ENCODE measurements around the gene B9D1.
A peak's percentile ranks its signal among the peaks of the same experiment; 100 is the strongest.

B9D1 gene

DNA sequence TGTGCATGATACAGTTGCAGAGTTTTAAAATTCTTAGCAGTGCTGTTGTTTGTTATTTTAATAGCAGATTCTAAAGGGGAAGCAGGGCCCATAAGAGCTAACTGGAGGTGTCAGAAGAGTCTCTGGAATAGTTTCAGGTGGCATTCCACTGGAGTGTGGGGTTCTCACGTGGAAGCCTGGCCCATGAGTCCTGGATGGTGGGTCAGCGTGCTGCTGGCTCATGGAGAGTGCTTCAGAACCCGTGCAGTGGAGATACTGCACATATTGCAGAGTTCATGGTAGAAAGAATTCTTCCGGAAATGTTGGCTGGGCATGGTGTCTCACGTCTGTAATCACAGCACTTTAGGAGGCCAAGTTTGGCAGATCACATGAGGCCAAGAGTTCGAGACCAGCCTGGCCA lies 43.9 kb downstream of the B9D1 start:
- H3K4me1 ChIP-seq = peaks cover 15 to 33% (median 31%) of the 10 kb centered on the region in 10 experiments
- TF ChIP-seq Cebpa-rat (IDR thresholded peaks at IDR 0.05) = no peak

DNA sequence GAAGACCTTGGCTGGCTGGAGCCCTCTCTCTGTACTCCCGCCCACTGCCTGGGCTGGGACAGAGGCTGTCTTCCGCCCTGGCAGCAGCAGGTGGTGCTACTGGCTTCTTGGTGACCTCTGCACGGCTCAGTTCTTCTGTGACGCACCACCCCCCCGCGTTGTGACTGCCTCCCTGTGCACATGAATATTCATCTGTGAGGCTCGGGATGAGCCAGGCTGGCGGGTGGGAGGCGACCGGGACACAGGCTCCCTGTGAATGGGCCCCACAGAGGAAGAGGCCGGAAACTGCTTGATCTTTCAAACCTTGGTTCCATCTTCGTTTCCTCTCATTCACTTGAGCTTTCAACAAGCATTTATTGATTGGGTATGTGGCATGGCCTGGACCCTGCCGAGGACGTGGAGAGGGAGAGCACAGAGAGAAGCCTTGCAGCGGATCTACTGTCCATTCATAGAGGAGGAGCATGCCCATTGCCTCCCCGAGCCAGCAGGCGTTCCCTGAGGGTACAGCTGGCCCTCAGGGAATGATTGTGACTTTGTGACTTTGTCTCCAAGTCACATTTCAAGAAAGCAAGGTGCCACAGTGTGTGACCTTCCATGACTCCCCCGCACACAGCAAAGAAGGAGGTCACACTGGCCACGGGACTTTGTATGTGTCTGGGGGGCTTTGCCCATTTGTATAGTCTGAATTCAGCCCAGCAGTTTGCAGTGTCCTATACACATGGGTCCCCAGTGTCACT lies 45.0 kb downstream of the B9D1 start:
- no peak for TF ChIP-seq Cebpa-rat (IDR thresholded peaks at IDR 0.05)
- H3K27ac ChIP-seq = no peak overlapping the region
- peak overlapping the region; percentile 57 to 90 (median 72) for H3K4me2 ChIP-seq
- no peaks in the 10 kb centered on the region for H3K36me3 ChIP-seq
- H3K4me1 ChIP-seq = peaks cover 24 to 43% (median 39%) of the 10 kb centered on the region in 10 experiments
- 0 out of 22 replicates have a peak overlapping the region, but pooled peaks of 1 of the 11 experiments have one; percentile 24 for H3K9ac ChIP-seq
- H4K20me1 ChIP-seq = peaks cover 0 to 58% (median 5%) of the 10 kb centered on the region in 11 experiments; a peak in 8 of 22 replicates
- peaks cover 27 to 92% (median 39%) of the 10 kb centered on the region in 11 experiments; a peak in 21 of 22 replicates for H3K27me3 ChIP-seq
- no peaks in the 10 kb centered on the region for H3K9me3 ChIP-seq (replicated peaks in 1 of 11)
- H3K4me3 ChIP-seq = no peak overlapping the region

More for the DNA sequence above, 43.9 kb downstream of the B9D1 start:
- no peak overlapping the region for H3K4me3 ChIP-seq
- H3K9ac ChIP-seq = no peak overlapping the region
- peaks cover 17 to 92% (median 30%) of the 10 kb centered on the region in 11 experiments; a peak in 19 of 22 replicates for H3K27me3 ChIP-seq
- peaks cover 0 to 47% (median 5%) of the 10 kb centered on the region in 11 experiments; a peak in 7 of 22 replicates for H4K20me1 ChIP-seq
- no peaks in the 10 kb centered on the region for H3K9me3 ChIP-seq (replicated peaks in 1 of 11)
- H3K27ac ChIP-seq = no peak overlapping the region
- no peak overlapping the region for H3K4me2 ChIP-seq
- H3K36me3 ChIP-seq = no peaks in the 10 kb centered on the region

DNA sequence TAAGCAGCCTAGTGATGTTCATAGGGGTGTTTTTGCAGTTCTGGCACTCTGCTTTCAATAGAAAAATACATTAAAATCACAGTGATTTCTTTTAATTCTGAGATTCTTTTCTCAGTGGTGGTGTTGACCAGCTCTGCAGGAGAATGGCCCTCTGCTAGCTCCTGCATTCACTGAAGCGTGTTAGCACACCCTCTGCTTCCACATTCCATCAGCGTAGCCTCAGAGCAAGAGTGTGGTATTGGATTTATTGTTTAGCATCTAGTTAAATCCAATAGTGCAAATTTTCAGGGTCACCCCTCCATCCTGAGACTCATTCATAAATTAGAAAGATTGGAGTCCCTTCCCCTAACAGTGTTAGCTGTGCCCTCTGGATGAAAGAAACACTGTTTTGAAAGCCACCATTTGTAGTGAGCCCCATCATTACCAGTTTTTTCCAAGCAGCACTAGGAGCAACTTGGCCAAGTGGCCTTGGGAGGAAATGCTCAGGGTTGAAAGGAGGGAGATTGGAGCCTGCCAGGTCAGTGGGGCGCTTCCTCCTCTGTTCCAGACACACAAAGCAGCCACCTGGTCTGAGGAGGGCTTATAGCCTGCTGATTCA lies 45.7 kb downstream of the B9D1 start:
- Histone ChIP-seq H3K27ac (no peak overlapping the region), H3K27me3 (peaks cover 30 to 91% (median 46%) of the 10 kb centered on the region in 11 experiments; a peak in 21 of 22 replicates), H4K20me1 (peaks cover 0 to 61% (median 5%) of the 10 kb centered on the region in 11 experiments; a peak in 8 of 22 replicates), H3K4me3 (no peak overlapping the region), H3K36me3 (no peaks in the 10 kb centered on the region), H3K9me3 (replicated peaks in 1 of 11) (no peaks in the 10 kb centered on the region), H3K4me2 (peak overlapping the region; percentile 57 to 90 (median 72)), H3K9ac (no peak overlapping the region), H3K4me1 (peaks cover 31 to 49% (median 46%) of the 10 kb centered on the region in 10 experiments)
- no peak for TF ChIP-seq Cebpa-rat (IDR thresholded peaks at IDR 0.05)

- Histone ChIP-seq H3K4me1 (peaks cover 49 to 66% (median 62%) of the 10 kb centered on the region in 10 experiments), H3K9ac (no peak overlapping the region), H3K4me2 (peak overlapping the region in 8 of 11 experiments; percentile 58 to 85 (median 68); a peak in 14 of 22 replicates), H3K9me3 (replicated peaks in 1 of 11) (no peaks in the 10 kb centered on the region), H3K4me3 (no peak overlapping the region), H3K27ac (no peak overlapping the region), H3K27me3 (peaks cover 38 to 85% (median 52%) of the 10 kb centered on the region in 11 experiments), H3K36me3 (no peaks in the 10 kb centered on the region), H4K20me1 (peaks cover 0 to 48% (median 4%) of the 10 kb centered on the region in 11 experiments; a peak in 7 of 22 replicates)
- no peak for TF ChIP-seq Cebpa-rat (IDR thresholded peaks at IDR 0.05)
These were observed 47.4 kb downstream of the B9D1 start for GRCh38 chr17:19315104-19315503.

DNA sequence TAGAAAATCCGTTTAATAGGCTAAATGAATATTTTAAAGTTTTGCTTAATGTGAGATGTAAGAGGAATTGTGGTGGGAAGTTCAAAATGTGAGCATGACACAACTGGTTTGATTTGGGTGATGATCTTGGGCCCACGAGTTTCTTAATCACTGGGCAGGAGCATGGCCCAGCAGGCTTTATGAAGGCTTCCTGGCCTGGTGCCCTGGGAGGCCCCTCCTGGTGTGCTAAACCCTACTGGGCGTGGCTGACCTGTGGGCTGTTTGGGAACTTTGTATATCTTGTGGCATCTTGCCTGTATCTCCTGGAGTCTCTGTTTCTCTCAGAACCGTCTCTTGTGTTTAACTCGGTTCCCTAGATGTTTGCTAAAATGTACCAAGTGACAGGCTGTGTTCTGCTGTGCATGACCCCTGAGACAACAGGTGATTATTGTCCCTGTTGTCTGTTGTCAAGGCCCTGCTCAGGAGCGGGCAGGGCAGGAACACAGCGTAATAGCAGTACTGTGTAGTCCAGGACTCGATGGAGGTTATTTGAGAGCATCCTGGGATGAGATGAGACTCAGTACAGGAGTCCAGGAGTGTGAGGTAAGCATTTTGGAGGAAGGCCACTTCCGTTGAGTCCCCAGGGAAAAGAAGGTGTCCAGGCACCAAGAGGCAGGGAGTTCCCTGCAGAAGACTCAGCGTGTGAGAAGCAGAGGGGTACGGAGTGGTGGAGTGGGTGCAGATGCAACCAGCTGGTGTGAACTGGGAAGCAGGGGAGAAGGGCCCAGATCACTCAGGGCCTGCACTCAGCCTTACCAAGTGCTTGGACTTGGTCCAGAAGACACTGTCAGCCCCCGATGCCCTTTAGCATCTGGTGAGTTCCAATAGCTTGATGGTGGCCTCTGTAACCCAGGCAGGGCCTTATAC lies 48.5 kb downstream of the B9D1 start:
- Histone ChIP-seq H4K20me1 (peaks cover 0 to 47% (median 5%) of the 10 kb centered on the region in 11 experiments; a peak in 8 of 22 replicates), H3K36me3 (no peaks in the 10 kb centered on the region), H3K9ac (peak overlapping the region in 2 of 11 experiments; percentile 23 to 26; a peak in 3 of 22 replicates), H3K4me1 (peaks cover 50 to 74% (median 69%) of the 10 kb centered on the region in 10 experiments), H3K4me3 (no peak overlapping the region), H3K4me2 (peak overlapping the region; percentile 5 to 85 (median 62); a peak in 18 of 22 replicates), H3K27me3 (peaks cover 49 to 91% (median 63%) of the 10 kb centered on the region in 11 experiments), H3K9me3 (replicated peaks in 1 of 11) (no peaks in the 10 kb centered on the region), H3K27ac (no peak overlapping the region)
- no peak for TF ChIP-seq Cebpa-rat (IDR thresholded peaks at IDR 0.05)

- H3K9me3 ChIP-seq (replicated peaks in 1 of 11) = no peaks in the 10 kb centered on the region
- H3K36me3 ChIP-seq = no peaks in the 10 kb centered on the region
- TF ChIP-seq Cebpa-rat (IDR thresholded peaks at IDR 0.05) = no peak
- H3K27me3 ChIP-seq = peaks cover 56 to 96% (median 71%) of the 10 kb centered on the region in 11 experiments
- H4K20me1 ChIP-seq = peaks cover 0 to 52% (median 5%) of the 10 kb centered on the region in 11 experiments; a peak in 8 of 22 replicates
- peak overlapping the region in 1 of 11 experiments; percentile 32; a peak in 2 of 22 replicates for H3K27ac ChIP-seq
- H3K9ac ChIP-seq = no peak overlapping the region
- peaks cover 53 to 82% (median 75%) of the 10 kb centered on the region in 10 experiments for H3K4me1 ChIP-seq
- peak overlapping the region in 10 of 11 experiments; percentile 5 to 85 (median 70); a peak in 15 of 22 replicates for H3K4me2 ChIP-seq
- no peak overlapping the region for H3K4me3 ChIP-seq
These were observed 49.3 kb downstream of the B9D1 start for GRCh38 chr17:19313066-19313745.

GRCh38 chr17:19312406-19312805 lies 50.1 kb downstream of the B9D1 start:
- no peak for TF ChIP-seq Cebpa-rat (IDR thresholded peaks at IDR 0.05)

More at GRCh38 chr17:19312406-19312805, 50.1 kb downstream of the B9D1 start:
- H3K4me1 ChIP-seq = peaks cover 57 to 83% (median 78%) of the 10 kb centered on the region in 10 experiments
- no peak overlapping the region for H3K9ac ChIP-seq
- H3K4me2 ChIP-seq = peak overlapping the region; percentile 31 to 85 (median 69)
- peaks cover 0 to 52% (median 5%) of the 10 kb centered on the region in 11 experiments; a peak in 8 of 22 replicates for H4K20me1 ChIP-seq
- H3K27me3 ChIP-seq = peaks cover 60 to 97% (median 79%) of the 10 kb centered on the region in 11 experiments
- H3K9me3 ChIP-seq (replicated peaks in 1 of 11) = no peaks in the 10 kb centered on the region
- H3K36me3 ChIP-seq = no peaks in the 10 kb centered on the region
- no peak overlapping the region for H3K4me3 ChIP-seq
- peak overlapping the region in 6 of 11 experiments; percentile 6 to 54 (median 24); a peak in 8 of 22 replicates for H3K27ac ChIP-seq
